Neural progenitor cell (in vitro differentiated cells): ENCODE results near the gene KCNMA1. TPM values are rescaled to one million over a fixed set of nuclear protein-coding genes. Genes with fewer than 3 reads are reported as not detected.

Experiments used
- DNase-seq: peaks from one replicate; pipeline ENCODE4 v3.0.0-alpha.2; 2016; ENCODE audit warnings: low spot score
- H2AFZ ChIP-seq: fragments of 200-600 bp; sonication (generic); replicated peaks from 2 replicates; pipeline ENCODE4 v1.6.1; 2016; ENCODE audit warnings: antibody characterized with exemption
- H3F3A ChIP-seq: fragments of 200-600 bp; sonication (generic); 2 replicates; pipeline ENCODE4 v1.6.1; 2016; ENCODE audit warnings: antibody characterized with exemption, low read depth
- H3K27ac ChIP-seq: fragments of 200-600 bp; sonication (generic); 2 replicates; pipeline ENCODE4 v1.5.1; 2016; ENCODE audit warnings: mild to moderate bottlenecking
- H3K27me3 ChIP-seq: fragments of 200-600 bp; sonication (generic); 2 replicates; pipeline ENCODE4 v1.6.1; 2016; ENCODE audit warnings: mild to moderate bottlenecking, moderate library complexity
- H3K36me3 ChIP-seq: fragments of 200-600 bp; sonication (generic); 2 replicates; pipeline ENCODE4 v1.5.1; 2016
- H3K4me1 ChIP-seq: fragments of 200-600 bp; sonication (generic); 2 replicates; pipeline ENCODE4 v1.6.1; 2016; ENCODE audit warnings: mixed run types
- H3K4me2 ChIP-seq: fragments of 200-600 bp; sonication (generic); 2 replicates; pipeline ENCODE4 v1.6.1; 2016
- H3K4me3 ChIP-seq: fragments of 200-600 bp; sonication (generic); 2 replicates; pipeline ENCODE4 v1.5.1; 2016
- H3K79me2 ChIP-seq: fragments of 200-600 bp; sonication (generic); 2 replicates; pipeline ENCODE4 v1.6.1; 2016; ENCODE audit warnings: low read depth
- H3K9ac ChIP-seq: fragments of 200-600 bp; sonication (generic); 2 replicates; pipeline ENCODE4 v1.6.1; 2016
- H3K9me3 ChIP-seq: fragments of 200-600 bp; sonication (generic); 2 replicates; pipeline ENCODE4 v1.5.1; 2016; ENCODE audit warnings: low read depth
- H4K20me1 ChIP-seq: fragments of 200-600 bp; sonication (generic); 2 replicates; pipeline ENCODE4 v1.6.1; 2016; ENCODE audit warnings: low read depth
- H3K27ac Mint-ChIP-seq: 3 replicates; pipeline ENCODE4 v1.8.0; 2021; ENCODE audit warnings: mixed read lengths
- H3K27me3 Mint-ChIP-seq: 2 replicates; pipeline ENCODE4 v1.8.0; 2022; ENCODE audit warnings: low read depth, mild to moderate bottlenecking, inconsistent platforms, moderate library complexity, mixed read lengths; ENCODE audit not compliant: insufficient read depth
- H3K36me3 Mint-ChIP-seq: 3 replicates; pipeline ENCODE4 v1.8.0; 2021; ENCODE audit warnings: mixed read lengths
- H3K4me1 Mint-ChIP-seq: 3 replicates; pipeline ENCODE4 v1.8.0; 2021; ENCODE audit warnings: mixed read lengths
- H3K4me3 Mint-ChIP-seq: 3 replicates; pipeline ENCODE4 v1.8.0; 2021; ENCODE audit warnings: mild to moderate bottlenecking, moderate library complexity, mixed read lengths
- H3K9me3 Mint-ChIP-seq: 3 replicates; pipeline ENCODE4 v1.8.0; 2020; ENCODE audit warnings: mixed read lengths
- CTCF ChIP-seq: fragments of 200-600 bp; sonication (generic); IDR thresholded peaks from 2 replicates; pipeline ENCODE4 v1.5.1; 2017; ENCODE audit warnings: antibody characterized with exemption, mild to moderate bottlenecking
- EZH2 ChIP-seq: fragments of 200-600 bp; sonication (generic); IDR thresholded peaks from 2 replicates; pipeline ENCODE4 v1.6.1; 2017; ENCODE audit warnings: antibody characterized with exemption, mild to moderate bottlenecking, moderate library complexity
- EZH2phosphoT487 ChIP-seq: fragments of 200-600 bp; sonication (generic); IDR thresholded peaks from 2 replicates; pipeline ENCODE4 v1.6.1; 2017; ENCODE audit warnings: antibody characterized with exemption
- total RNA-seq: library from RNA; depleted of rRNA; stranded (reverse); fragments of >200 nt; gene quantifications from 2 replicates; pipeline ENCODE4 v1.2.3, GENCODE V29; 2015; ENCODE audit warnings: low replicate concordance

The KCNMA1 gene
- total RNA-seq, 1 donor from 2014 or later, result 2.4 TPM

- Histone ChIP-seq H3F3A (no peaks in the 10 kb centered on the region), H3K79me2 (no peaks in the 10 kb centered on the region), H3K4me3 (no peak overlapping the region), H2AFZ (no peak overlapping the region), H3K9ac (no peak overlapping the region), H3K36me3 (no peaks in the 10 kb centered on the region), H3K27me3 (no peaks in the 10 kb centered on the region), H3K27ac (no peak overlapping the region), H3K9me3 (no peaks in the 10 kb centered on the region), H3K4me2 (no peak overlapping the region), H4K20me1 (no peaks in the 10 kb centered on the region), H3K4me1 (no peaks in the 10 kb centered on the region)
- TF ChIP-seq CTCF, result no peak
- Mint-ChIP-seq H3K36me3 (no peaks in the 10 kb centered on the region), H3K4me3 (no peak overlapping the region), H3K4me1 (peaks cover 30% of the 10 kb centered on the region), H3K9me3 (no peaks in the 10 kb centered on the region), H3K27me3 (peaks cover 6% of the 10 kb centered on the region), H3K27ac (no peak overlapping the region)
- no peak for DNase-seq
These were observed 561.7 kb downstream of the KCNMA1 start for GRCh38 chr10:77075926-77076325.

- no peaks in the 10 kb centered on the region for H3K36me3 Mint-ChIP-seq
- no peak for TF ChIP-seq CTCF
- TF ChIP-seq EZH2phosphoT487, result no peak
- no peak for TF ChIP-seq EZH2
- no peaks in the 10 kb centered on the region for H3K27me3 ChIP-seq
- H3K79me2 ChIP-seq, result no peaks in the 10 kb centered on the region
- no peak overlapping the region for H3K4me3 ChIP-seq
- no peak overlapping the region for H3K4me2 ChIP-seq
- H3K9ac ChIP-seq, result no peak overlapping the region
- H3K27ac Mint-ChIP-seq, result no peak overlapping the region
- H3K4me3 Mint-ChIP-seq, result no peak overlapping the region
- H2AFZ ChIP-seq, result no peak overlapping the region
- H3K27me3 Mint-ChIP-seq, result peaks cover 5% of the 10 kb centered on the region
- H3K27ac ChIP-seq, result no peak overlapping the region
- H4K20me1 ChIP-seq, result no peaks in the 10 kb centered on the region
- H3K9me3 Mint-ChIP-seq, result no peaks in the 10 kb centered on the region
- DNase-seq, result no peak
- no peaks in the 10 kb centered on the region for H3K36me3 ChIP-seq
- H3K4me1 ChIP-seq, result no peaks in the 10 kb centered on the region
- no peaks in the 10 kb centered on the region for H3K9me3 ChIP-seq
- no peaks in the 10 kb centered on the region for H3F3A ChIP-seq
- peaks cover 17% of the 10 kb centered on the region for H3K4me1 Mint-ChIP-seq
These were observed 563.4 kb downstream of the KCNMA1 start for GRCh38 chr10:77074104-77074624.

GRCh38 chr10:77073663-77073960 is 564.0 kb downstream of the KCNMA1 start:
- Histone ChIP-seq H3K4me3 (no peak overlapping the region), H3K79me2 (no peaks in the 10 kb centered on the region), H3K36me3 (no peaks in the 10 kb centered on the region), H3K27me3 (no peaks in the 10 kb centered on the region), H4K20me1 (no peaks in the 10 kb centered on the region), H3K9me3 (no peaks in the 10 kb centered on the region), H3K27ac (no peak overlapping the region), H3K9ac (no peak overlapping the region), H3F3A (no peaks in the 10 kb centered on the region), H2AFZ (no peak overlapping the region), H3K4me1 (no peaks in the 10 kb centered on the region), H3K4me2 (no peak overlapping the region)
- H3K27ac Mint-ChIP-seq, result no peak overlapping the region
- H3K27me3 Mint-ChIP-seq, result peaks cover 2% of the 10 kb centered on the region
- no peak for DNase-seq
- peaks cover 16% of the 10 kb centered on the region for H3K4me1 Mint-ChIP-seq
- H3K4me3 Mint-ChIP-seq, result no peak overlapping the region
- no peaks in the 10 kb centered on the region for H3K9me3 Mint-ChIP-seq
- no peaks in the 10 kb centered on the region for H3K36me3 Mint-ChIP-seq
- TF ChIP-seq CTCF, result no peak
- no peak for TF ChIP-seq EZH2
- no peak for TF ChIP-seq EZH2phosphoT487
